ENCODE data around the gene CCT5.
"Not testable (repeated sequence)": the region's sequence is repeated elsewhere in the genome, so short reads cannot be mapped to it uniquely, and the experiment has no call there.

CCT5 gene

DNA sequence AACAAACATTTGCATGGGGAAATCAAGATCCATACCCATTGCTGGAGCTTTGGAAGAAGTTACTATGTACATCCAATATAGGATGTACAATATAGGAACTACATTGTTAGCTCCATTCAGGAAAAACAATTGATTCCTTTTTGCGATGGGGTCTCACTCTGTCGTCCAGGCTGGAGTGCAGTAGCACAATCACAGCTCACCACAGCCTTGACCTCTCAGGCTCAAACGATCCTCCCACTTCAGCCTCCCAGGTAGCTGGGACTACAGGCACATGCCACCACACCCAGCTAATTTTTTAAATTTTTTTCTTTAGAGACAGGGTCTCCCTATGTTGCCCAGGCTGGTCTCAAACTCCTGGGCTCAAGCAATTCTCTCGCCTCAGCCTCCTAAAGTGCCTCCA is 2.9 kb upstream of the CCT5 start:
- DNase-seq, result not testable (repeated sequence)

DNA sequence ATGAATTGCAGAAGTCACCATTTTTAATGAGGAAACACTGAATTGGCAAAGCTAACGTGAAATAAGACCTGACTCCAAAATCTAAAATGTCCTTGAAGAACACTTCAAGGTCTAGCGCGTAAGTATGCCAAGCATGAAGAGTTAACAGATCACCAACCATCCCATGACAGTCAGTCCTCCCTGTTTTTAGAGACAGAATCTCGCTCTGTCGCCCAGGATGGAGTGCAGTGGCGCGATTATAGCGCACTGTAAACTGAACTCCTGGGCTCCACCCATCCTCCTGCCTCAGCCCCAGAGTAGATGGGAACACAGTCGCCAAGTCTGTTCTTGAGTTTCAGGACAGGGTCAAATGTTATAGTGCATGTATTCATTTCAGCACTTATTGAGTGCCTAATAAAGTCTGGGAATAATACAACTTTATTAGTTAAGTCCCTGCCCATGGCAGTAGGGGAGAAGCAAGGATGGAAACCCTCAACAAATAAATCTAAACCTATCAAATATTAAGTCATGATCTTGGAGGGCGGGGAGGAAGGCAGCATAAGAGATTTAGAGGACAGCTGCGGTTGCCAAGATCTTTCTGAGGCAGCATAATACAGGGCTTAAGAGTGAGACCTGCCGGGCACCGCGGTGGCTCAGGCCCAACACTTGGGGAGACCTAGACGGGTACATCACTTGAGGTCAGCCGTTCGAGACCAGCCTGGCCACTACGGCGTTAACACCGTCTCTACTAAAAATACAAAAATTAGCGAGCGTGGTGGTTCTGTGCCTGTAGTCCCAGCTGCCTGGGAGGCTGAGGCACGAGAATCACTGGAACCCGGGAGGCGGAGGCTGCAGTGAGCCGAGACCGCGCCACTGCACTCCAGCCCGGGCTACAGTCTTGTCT is 1.5 kb upstream of the CCT5 start:
- no peak for DNase-seq

DNA sequence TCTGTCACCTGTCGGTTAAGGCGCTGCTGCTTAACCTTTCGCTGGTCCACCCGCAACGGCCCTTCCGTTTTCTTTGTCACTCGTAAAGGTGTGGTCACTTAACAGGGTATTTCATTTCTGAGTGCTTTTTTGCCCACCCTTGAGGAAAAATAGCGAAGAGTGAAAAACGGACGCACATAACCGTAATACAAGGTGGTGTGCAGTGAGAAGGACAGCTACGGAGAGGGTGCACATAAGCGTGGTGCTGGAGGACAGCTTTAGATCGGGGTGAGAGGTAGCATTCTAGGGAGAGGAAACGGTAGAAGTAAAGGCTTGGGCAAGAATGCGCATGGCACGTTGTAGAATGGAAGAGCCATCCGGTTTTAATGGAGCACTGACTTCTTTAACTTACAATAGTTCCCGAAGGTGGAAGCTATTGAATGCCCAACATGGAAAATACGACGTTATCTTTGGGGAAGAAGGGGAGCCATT is 761 bp downstream of the CCT5 start:
- no peak for DNase-seq

DNA sequence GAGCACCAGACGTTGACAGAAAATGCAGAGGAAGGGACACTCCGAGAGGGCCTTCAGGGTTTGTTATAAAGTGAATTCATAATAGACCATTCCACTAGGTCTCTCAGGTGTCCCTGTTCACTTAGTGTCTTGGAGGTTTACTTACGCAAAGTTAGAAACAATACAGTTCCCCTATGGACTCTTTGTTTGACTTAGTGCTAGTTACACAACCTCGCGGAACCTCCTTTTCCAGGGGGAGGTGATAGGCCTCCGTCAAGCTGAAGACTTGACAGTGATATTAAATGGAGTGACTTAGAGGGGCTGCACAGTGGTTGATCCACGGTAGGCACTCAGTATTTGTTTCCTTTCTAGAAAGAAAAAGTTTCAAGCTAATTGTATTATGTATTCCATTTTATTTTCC is 1.3 kb downstream of the CCT5 start:
- no peak for DNase-seq

DNA sequence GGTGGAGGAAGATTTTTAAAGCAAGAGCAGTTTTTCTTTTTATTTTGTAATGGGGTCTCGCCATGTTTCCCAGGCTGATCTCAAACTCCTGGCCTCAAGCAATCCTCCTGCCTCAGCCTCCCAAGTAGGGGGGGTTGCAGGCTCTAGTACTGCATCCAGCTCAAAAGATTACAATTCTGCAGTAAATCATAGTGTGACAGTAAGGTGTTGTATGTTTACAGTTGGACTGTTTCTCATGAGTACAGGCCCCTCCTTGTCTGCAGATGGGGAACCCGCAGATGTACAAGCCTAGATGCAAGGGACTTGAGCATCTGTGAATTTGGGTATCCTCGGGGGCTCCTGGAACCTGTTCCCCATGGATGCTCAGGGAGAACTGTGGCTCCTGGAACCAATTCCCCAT is 3.3 kb downstream of the CCT5 start:
- DNase-seq, result no peak

DNA sequence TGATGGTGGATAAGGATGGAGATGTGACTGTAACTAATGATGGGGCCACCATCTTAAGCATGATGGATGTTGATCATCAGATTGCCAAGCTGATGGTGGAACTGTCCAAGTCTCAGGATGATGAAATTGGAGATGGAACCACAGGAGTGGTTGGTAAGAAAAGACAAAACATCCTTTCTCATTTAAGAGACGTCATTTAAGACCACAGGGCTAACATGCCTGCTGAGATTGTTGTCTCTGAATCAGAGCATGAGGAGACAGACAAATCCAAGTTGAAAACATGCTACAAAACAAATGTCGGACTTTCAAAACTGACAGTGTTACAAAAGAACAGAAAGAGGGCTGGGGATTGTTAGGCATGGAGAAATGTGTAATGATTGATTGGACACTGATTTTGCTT is 4.6 kb downstream of the CCT5 start:
- DNase-seq, result no peak

DNA sequence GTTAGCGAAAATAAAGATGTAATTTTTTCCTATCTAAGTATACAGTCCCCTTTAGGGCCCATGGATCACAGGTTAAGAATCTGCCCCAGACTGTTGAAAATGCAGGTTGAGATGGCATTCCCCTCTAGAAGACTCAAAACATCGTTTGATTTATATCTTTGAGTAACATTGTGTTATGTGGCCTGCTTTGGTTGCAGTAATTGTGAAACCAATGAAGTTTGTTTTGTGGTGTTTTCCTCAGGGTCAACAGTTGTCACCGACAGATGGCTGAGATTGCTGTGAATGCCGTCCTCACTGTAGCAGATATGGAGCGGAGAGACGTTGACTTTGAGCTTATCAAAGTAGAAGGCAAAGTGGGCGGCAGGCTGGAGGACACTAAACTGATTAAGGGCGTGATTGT is 7.8 kb downstream of the CCT5 start:
- DNase-seq, result no peak

DNA sequence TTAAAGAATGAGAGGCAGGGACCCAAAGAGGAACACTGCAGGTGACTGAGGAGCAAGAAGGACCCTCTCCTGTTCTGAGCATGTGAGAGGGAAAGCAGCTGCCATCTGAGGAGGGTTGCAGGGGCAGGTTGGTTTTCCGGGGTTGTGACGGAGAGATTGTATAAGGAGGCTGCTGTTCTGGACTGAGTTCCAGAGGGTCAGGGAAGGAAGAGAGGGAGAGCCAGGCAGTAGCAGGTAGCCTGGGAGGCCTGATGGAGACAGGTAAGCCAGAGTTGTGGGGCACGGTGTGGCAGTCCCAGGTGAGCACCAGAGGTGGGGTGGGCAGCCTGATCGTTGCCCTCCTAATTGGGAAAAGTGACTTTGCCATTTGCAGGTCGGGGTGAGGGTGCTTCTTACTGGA is 9.8 kb downstream of the CCT5 start:
- DNase-seq, result no peak

DNA sequence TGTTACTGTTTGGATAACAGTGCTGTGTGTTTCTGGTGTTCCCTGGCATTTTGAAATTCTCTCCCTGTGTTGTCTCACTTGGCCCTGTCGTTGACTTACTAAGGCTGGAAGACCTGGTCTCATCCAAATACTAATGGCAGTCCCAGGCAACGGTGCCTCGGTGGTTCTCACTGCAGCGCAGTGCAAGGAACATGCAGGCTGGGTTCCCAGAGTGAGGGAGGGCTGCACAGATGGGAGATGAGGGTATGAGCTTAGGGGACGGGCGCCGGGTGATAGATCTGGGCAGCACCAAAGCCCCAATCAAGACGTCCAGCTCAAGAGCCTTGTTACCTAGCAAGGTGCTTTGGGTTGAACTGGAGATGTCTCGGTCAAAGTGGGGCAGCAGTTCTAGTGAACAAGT is 11.0 kb downstream of the CCT5 start:
- DNase-seq, result no peak

DNA sequence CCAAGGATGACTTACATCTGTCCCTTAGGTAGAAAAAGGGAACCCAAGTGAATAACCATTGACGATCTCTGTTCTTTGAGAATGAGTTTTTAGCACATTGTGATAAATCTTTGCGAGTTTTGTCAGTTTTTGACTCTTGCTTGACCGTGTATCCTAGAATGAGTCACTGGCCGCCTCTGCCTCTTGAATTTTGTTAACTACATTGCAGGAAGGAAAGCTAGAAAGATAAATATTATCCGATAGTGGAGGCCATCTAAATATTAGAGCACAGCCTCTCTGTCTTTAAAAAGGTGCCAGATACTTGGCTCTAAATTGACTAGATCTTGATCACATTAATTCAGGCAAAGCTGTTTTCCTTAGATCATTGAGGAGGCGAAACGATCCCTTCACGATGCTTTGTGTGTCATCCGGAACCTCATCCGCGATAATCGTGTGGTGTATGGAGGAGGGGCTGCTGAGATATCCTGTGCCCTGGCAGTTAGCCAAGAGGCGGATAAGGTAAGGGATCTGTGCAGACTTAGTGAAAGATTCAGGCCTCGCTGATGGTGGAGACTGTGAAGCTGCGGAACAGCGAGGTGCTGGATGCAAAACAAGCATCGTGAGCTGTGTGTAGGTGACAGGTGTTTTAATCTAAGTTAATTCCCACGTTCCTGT is 12.2 kb downstream of the CCT5 start:
- no peak for DNase-seq

DNA sequence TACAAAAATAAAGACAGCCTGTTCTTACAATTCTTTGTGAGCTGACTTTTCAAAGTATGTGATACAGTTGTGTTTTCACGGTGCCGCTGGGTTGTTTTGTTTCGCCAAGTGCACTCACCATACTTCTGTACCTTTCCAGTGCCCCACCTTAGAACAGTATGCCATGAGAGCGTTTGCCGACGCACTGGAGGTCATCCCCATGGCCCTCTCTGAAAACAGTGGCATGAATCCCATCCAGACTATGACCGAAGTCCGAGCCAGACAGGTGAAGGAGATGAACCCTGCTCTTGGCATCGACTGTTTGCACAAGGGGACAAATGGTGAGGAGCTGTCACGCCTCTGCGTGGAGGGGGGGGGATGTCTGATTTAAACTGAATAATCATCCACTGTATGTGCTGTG is 12.9 kb downstream of the CCT5 start:
- no peak for DNase-seq

DNA sequence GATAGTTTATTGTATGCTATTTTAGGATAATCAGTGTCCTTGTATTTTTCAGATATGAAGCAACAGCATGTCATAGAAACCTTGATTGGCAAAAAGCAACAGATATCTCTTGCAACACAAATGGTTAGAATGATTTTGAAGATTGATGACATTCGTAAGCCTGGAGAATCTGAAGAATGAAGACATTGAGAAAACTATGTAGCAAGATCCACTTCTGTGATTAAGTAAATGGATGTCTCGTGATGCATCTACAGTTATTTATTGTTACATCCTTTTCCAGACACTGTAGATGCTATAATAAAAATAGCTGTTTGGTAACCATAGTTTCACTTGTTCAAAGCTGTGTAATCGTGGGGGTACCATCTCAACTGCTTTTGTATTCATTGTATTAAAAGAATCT is 14.5 kb downstream of the CCT5 start:
- DNase-seq, result no peak

DNA sequence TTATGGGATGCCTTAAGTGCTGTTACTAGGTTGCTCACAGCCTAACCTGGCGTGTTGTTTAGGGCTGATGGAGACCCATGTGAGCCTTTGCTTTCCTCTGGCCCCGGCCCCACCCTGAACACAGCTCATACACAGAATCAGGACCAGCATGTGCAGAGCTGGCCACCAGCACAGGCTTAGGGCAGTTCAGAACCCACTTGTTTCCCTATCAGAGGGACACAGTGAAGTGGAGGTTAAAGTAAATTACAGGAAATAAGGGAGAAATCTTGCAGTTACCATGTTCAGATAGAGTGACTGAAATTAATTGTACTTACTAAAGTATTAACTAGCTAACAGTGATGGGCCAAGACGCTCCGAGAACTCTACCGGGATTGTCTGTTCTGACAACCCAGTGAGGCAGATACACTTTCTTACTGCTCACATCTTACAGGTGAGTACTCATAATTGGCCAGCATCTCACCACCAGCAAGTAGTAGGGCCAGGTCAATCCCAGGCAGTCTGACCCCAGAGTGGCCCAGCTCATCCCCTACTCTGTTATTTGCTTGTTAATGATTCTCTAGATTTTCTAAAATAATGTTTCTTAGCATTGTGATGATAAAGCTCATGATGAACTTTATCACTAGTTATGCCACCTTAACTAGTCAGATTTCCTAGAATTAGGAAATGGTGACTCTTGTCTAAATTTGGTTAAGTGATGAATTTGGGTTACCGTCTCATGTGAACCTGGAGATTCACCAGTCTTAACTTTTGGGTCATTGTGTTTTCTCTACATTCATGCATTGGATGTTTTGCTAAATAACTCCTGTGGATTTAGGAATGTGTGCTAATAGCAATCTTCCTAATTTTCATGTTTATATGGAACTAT is 15.4 kb downstream of the CCT5 start:
- no peak for DNase-seq

DNA sequence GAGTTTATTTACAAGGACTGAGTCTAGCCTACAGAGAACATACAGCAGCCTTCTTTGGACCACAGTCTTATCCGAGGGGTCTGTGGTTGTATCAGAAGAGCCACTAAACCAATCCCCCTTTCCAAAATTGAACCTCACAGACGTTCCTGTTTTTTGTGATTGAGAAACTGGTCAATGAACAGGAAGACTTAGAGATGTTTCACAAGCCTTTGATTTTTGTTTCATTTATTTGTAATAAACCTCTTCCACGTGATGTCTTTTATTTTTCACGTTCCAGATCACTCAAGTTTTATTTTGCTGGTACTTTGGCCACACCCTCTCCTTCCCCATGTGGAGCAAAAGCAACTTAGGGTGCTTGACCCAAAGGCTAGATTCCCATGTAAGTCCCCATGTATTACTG is 16.1 kb downstream of the CCT5 start:
- no peak for DNase-seq

DNA sequence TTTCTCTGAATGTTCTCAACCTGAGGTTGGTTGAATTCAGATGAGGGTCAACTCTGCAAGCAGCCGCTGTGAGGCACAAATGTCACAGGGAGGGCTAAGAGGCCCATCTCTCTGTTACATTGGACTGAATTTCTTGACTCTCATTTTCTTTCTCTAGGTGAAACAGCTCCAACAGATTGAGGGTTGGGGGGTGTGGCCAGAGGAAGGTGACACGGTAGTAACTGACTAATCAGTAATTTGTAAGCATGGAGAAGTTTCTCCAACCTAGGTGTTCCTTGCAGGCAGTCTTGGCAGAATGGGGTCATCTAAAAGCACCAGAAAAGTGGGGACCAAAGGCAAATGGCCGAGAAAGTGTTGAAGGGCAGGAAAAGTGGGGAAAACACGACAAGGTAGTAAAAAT is 16.8 kb downstream of the CCT5 start:
- no peak for DNase-seq

DNA sequence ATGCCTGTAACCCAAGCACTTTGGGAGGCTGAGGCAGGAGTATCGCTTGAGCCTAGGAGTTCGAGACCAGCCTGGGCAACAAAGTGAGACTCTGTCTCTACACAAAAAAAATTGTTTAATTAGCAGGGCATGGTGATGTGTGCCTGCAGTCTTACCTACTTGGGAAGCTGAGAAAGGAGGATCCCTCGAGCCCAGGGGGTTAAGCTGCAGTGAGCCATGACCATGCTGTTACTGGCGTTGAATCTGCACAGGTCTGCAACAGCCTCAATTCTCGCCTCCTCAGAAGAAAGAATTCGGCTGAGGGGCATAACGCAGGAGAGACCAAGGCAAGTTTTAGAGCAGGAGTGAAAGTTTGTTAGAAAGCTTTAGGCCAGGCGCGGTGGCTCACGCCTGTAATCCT is 18.0 kb downstream of the CCT5 start:
- no peak for DNase-seq

DNA sequence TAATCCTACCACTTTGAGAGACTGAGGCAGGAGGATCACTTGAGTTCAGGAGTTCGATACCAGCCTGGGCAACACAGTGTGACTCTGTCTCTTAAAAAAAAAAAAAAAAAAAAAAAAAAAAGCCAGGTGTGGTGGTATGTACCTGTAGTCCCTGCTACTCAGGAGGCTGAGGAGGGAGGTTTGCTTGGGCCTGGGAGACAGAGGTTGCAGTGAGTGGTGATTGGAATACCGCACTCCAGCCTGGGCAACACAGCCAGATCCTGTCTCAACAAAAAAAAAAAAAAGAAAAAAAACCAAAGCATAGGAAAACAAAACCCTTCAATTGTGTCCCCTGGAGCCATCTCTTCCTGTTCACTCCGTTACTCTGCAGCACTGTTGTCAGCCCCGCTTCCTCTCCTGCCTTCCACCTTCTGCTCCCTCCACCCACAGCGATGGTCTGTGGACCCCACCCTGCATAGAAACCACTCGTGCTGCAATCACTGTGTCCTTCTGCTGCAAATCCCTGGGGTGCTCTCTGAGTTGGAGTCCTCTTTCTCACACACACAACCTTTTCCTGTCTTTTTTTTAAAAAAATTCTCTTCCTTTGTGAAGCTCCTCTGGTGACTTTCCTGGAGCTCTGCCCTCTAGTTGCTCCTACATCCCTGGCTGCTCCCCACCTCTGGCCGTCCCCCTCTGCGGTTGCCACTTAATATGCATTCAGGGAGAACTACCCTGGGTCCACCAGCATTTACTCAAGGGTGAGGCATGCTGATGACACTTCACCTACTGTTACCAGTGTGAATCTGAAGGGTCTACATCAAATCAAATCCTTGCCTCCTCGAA is 22.2 kb downstream of the CCT5 start:
- DNase-seq, result no peak

DNA sequence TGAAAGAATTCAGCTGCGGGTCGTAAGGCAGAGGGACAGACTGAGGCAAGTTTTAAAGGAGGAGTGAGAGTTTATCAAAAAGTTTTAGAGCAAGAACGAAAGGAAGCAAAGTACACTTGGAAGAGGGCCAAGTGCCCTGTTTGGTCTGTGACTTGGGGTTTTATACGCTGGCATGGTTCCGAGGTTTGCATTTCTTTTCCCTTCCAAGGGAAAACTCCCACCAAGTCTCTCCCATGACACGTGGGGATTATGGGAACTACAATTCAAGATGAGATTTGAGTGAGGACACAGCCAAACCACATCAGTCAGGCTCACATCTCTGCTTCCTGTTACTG is 22.8 kb downstream of the CCT5 start:
- not testable (repeated sequence) for DNase-seq

DNA sequence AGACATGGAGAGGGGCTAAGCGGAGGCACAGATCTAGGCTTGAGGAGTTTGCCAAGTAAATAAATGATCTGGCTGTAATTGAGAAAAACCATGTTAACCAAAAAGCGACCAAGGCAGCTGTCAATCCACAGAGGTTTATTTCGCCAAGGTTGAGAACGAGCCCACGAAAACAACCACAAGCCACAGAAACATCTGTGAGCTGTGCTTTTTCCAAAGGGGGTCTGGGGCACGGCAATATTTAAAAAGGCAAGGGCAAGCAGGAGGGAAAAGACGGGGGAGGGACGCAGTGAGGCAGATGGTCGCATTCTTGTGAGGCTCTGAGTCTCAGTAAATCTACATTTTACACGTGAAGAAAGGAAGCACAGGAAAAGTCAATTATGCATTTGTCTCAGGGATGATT is 25.4 kb downstream of the CCT5 start:
- no peak for DNase-seq

DNA sequence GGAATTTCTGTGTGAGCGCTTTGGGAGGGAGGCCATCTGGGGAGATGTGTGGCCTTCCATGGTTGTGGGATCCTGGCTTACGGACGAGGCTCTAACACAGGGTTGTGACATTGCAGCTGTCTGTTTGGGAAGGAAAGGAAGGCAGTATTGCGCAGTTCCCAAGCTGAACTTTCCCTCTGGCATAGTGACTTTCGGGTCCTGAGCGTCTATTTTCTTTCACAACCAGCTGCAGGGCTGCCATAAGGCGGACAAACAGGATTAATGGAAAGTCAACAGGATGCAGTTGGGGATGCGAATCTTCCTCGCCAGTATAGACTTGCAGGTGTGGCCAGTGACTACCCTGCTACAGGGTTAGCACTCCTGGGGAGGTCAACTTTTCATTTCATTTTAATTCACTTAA is 25.9 kb downstream of the CCT5 start:
- DNase-seq, result no peak

DNA sequence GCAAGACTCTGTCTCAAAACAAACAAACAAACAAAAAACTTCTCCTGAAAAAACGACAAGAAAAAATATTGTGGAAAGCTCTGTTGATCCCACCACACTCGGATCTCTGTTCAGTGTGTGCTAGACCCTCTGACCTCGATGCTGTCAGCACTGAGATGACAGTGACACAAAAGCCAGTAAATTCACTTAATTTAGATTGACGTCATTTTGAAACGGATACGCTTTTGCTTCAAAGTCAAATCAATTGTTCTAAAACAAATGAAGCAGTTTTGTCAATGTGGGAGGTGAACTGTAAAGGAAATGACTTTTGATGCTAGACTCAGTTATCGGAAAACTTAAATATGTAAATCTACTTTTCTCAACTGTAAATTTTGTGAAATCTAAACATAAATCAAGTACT is 26.6 kb downstream of the CCT5 start:
- no peak for DNase-seq

DNA sequence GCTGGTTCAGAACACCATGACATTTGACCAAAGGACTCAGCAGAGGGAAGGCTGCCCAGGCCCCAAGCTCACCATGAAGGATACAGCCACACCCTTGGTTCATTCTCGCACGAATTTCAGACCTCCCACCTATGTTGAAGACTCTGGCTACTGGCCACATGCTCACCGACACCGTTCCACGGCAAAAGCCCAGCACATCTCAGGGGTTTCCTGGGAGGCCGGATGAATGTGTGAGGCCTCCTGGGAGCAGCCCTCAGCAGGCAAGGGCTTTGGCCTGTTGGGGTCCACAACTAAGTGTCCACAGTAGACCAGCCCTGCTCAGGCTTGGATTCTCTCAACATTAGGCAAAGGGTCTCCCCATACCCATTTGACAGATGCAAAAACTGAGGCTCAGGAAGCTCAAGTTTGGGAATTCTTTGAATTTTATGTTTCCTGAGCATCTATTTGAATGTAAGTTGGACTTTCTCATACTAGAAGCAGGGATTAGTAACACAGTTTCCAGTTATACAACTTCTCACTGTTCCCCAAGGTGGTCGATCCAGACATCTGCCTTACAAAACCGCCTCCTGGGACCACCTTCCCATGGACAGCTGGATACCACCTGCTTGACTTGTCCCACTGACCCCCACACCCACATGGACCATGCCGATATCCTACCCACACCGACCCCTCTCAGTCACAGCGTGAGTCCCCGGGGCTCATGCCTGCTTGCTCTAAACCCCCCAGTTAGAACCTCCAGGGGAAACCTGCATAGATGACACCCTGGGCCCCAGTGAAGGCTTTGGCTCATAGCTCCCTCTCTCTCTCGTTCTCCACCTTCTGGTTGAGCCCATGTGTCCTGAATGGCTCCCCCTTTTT is 27.9 kb downstream of the CCT5 start:
- no peak for DNase-seq

Data from stimulated activated CD4-positive, alpha-beta T cell treated with anti-CD3 and anti-CD28 coated beads, Interleukin-15, amount 100 ng/mL, for 24 hours (primary cell).